H1 (cell line): ENCODE data around the gene KRTAP4-7.
"Not testable (repeated sequence)": the region's sequence is repeated elsewhere in the genome, so short reads cannot be mapped to it uniquely, and the experiment has no call there.

Experiments
- ASH2L ChIP-seq: fragments of 200-600, 300-600 bp; sonication (generic); IDR thresholded peaks from one replicate; pipeline ENCODE4 v1.7.1; 2017; ENCODE audit warnings: low read length
- CEBPB ChIP-seq: IDR thresholded peaks from 2 replicates; pipeline ENCODE4 v1.6.1; 2012; ENCODE audit warnings: low read depth, low read length
- EZH2 ChIP-seq: fragments of 200-600 bp; sonication (generic); IDR thresholded peaks from 2 replicates; pipeline ENCODE4 v1.7.1; 2012; ENCODE audit warnings: low read depth, mild to moderate bottlenecking, moderate library complexity, low read length, inconsistent platforms; ENCODE audit not compliant: severe bottlenecking
- GABPA ChIP-seq: IDR thresholded peaks from 2 replicates; pipeline ENCODE4 v1.6.1; 2011; ENCODE audit warnings: mild to moderate bottlenecking, low read length, moderate library complexity, borderline replicate concordance; ENCODE audit not compliant: insufficient read depth
- NANOG ChIP-seq: IDR thresholded peaks from 2 replicates; pipeline ENCODE4 v1.6.1; 2011; ENCODE audit warnings: low read length, low read depth, mild to moderate bottlenecking, inconsistent platforms; ENCODE audit not compliant: insufficient read depth, poor library complexity, severe bottlenecking
- POLR2AphosphoS5 ChIP-seq: IDR thresholded peaks from 2 replicates; pipeline ENCODE4 v1.6.1; 2011; ENCODE audit warnings: low read depth, low read length
- RBBP5 ChIP-seq: IDR thresholded peaks from 2 replicates; pipeline ENCODE4 v1.7.1; 2012; ENCODE audit warnings: low read depth, mild to moderate bottlenecking, inconsistent platforms, low read length, moderate library complexity, borderline replicate concordance
- TAF7 ChIP-seq: optimal IDR thresholded peaks from 2 replicates; pipeline ENCODE3; 2011; ENCODE audit warnings: low read depth, mild to moderate bottlenecking, inconsistent platforms, low read length, moderate library complexity, borderline replicate concordance
- TF ChIP-seq, protein P1 (sequence below), 3 experiments: IDR thresholded peaks; 1 replicate in 2 of 3; 2 replicates in 1 of 3; pipeline versions ENCODE4 v1.5.1 to v1.6.1; 2011; ENCODE audit warnings: low read length in 3 of 3, mild to moderate bottlenecking in 3 of 3, inconsistent platforms in 2 of 3, low read depth in 1 of 3, moderate library complexity in 1 of 3; ENCODE audit not compliant: insufficient read depth in 1 of 3; ENCODE audit errors: control extremely low read depth in 1 of 3

DNA sequence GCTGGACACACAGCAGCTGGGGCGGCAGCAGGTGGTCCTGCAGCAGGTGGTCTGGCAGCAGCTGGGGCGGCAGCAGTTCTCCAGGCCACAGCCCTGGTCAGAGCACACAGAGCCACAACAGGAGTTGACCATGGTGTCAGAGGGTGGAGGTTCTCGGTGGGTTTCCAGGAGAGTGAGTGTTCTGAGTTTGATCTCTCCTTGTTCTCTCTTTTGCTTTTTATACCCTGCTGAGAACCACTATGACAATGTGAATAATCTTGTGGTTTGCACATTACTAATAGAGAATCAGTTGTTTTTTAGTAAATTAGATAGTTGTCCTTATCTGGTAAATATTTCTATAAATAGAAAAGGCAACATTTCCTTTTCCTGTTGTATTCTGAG, 40.0 kb downstream of the KRTAP4-7 start, which contains the start of gene KRTAP4-12:
- TF ChIP-seq, protein P1, sequence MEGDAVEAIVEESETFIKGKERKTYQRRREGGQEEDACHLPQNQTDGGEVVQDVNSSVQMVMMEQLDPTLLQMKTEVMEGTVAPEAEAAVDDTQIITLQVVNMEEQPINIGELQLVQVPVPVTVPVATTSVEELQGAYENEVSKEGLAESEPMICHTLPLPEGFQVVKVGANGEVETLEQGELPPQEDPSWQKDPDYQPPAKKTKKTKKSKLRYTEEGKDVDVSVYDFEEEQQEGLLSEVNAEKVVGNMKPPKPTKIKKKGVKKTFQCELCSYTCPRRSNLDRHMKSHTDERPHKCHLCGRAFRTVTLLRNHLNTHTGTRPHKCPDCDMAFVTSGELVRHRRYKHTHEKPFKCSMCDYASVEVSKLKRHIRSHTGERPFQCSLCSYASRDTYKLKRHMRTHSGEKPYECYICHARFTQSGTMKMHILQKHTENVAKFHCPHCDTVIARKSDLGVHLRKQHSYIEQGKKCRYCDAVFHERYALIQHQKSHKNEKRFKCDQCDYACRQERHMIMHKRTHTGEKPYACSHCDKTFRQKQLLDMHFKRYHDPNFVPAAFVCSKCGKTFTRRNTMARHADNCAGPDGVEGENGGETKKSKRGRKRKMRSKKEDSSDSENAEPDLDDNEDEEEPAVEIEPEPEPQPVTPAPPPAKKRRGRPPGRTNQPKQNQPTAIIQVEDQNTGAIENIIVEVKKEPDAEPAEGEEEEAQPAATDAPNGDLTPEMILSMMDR (IDR thresholded peaks at IDR 0.05; ENCODE audit: control extremely low read depth in 1 of 3, insufficient read depth in 1 of 3, low read depth in 1 of 3, low read length in 3 of 3): not testable (repeated sequence)
- TF ChIP-seq RBBP5, POLR2AphosphoS5, TAF7, EZH2, ASH2L, NANOG, CEBPB, GABPA: not testable (repeated sequence)
